KMS-11 (cell line): ENCODE measurements around the gene RAPSN.
A peak's percentile ranks its signal among the peaks of the same experiment; 100 is the strongest.

Experiments
- H2AFZ ChIP-seq: fragments of 200-600 bp; sonication (generic); 2 replicates; pipeline ENCODE4 v1.6.1; 2016; ENCODE audit warnings: antibody characterized with exemption, mixed run types, low read depth
- H3K27ac ChIP-seq: fragments of 200-600 bp; sonication (generic); 2 replicates; pipeline ENCODE4 v1.6.1; 2016; ENCODE audit warnings: mild to moderate bottlenecking, mixed run types
- H3K27me3 ChIP-seq: fragments of 200-600 bp; sonication (generic); 2 replicates; pipeline ENCODE4 v1.6.1; 2017; ENCODE audit warnings: mild to moderate bottlenecking, low read depth, mixed run types, moderate library complexity; ENCODE audit not compliant: insufficient read depth
- H3K36me3 ChIP-seq: fragments of 200-600 bp; sonication (generic); 2 replicates; pipeline ENCODE4 v1.6.1; 2017; ENCODE audit warnings: mild to moderate bottlenecking, mixed run types; ENCODE audit not compliant: insufficient read depth
- H3K4me1 ChIP-seq: fragments of 200-600 bp; sonication (generic); 2 replicates; pipeline ENCODE4 v1.6.1; 2016; ENCODE audit warnings: mild to moderate bottlenecking, low read depth, mixed run types; ENCODE audit not compliant: poor library complexity, severe bottlenecking
- H3K4me2 ChIP-seq: fragments of 200-600 bp; sonication (generic); 2 replicates; pipeline ENCODE4 v1.7.0; 2016; ENCODE audit warnings: mild to moderate bottlenecking, mixed run types
- H3K4me3 ChIP-seq: fragments of 200-600 bp; sonication (generic); IDR thresholded peaks from 2 replicates; pipeline ENCODE4 v1.6.1; 2017; ENCODE audit warnings: low read depth, low read length, mixed read lengths; ENCODE audit not compliant: insufficient read depth
- H3K79me2 ChIP-seq: fragments of 200-600 bp; sonication (generic); 2 replicates; pipeline ENCODE4 v1.6.1; 2016; ENCODE audit warnings: low read depth, mixed run types; ENCODE audit not compliant: insufficient read depth
- H3K9ac ChIP-seq: fragments of 200-600 bp; sonication (generic); 2 replicates; pipeline ENCODE4 v1.6.1; 2016; ENCODE audit warnings: mild to moderate bottlenecking, mixed run types
- H4K20me1 ChIP-seq: fragments of 200-600 bp; sonication (generic); 2 replicates; pipeline ENCODE4 v1.6.1; 2016; ENCODE audit warnings: mild to moderate bottlenecking, mixed run types; ENCODE audit not compliant: insufficient read depth
- TF ChIP-seq, protein P1 (sequence below): fragments of 200-600 bp; sonication (generic); conservative IDR thresholded peaks from 2 replicates; pipeline ENCODE4 v1.6.1; 2017; ENCODE audit warnings: low read depth, mild to moderate bottlenecking, antibody characterized with exemption, low read length, moderate library complexity, mixed read lengths

The RAPSN gene

DNA sequence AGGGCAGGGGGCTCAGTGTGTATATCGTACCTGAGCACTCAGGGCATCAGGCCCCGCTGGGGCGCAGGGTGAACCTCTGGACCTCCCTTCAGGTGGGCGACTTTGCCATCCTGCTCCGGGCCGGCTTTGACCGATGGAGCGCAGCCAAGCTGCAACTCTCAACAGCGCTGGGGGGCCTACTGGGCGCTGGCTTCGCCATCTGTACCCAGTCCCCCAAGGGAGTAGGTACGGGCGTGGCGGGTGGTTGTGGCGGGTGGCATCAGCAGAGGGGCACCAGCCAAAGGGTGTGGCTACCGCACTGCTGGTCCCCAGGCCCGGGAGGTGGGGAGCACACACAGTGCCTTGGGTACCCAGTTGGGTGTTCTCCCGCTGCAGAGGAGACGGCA lies 34.3 kb downstream of the RAPSN start:
- no peaks in the 10 kb centered on the region for H3K4me1 ChIP-seq
- no peaks in the 10 kb centered on the region for H3K27me3 ChIP-seq
- no peak overlapping the region for H2AFZ ChIP-seq
- no peaks in the 10 kb centered on the region for H3K36me3 ChIP-seq
- H3K4me3 ChIP-seq: no peak overlapping the region
- H4K20me1 ChIP-seq: no peaks in the 10 kb centered on the region
- no peak overlapping the region for H3K9ac ChIP-seq
- no peak overlapping the region for H3K4me2 ChIP-seq
- TF ChIP-seq, protein P1, sequence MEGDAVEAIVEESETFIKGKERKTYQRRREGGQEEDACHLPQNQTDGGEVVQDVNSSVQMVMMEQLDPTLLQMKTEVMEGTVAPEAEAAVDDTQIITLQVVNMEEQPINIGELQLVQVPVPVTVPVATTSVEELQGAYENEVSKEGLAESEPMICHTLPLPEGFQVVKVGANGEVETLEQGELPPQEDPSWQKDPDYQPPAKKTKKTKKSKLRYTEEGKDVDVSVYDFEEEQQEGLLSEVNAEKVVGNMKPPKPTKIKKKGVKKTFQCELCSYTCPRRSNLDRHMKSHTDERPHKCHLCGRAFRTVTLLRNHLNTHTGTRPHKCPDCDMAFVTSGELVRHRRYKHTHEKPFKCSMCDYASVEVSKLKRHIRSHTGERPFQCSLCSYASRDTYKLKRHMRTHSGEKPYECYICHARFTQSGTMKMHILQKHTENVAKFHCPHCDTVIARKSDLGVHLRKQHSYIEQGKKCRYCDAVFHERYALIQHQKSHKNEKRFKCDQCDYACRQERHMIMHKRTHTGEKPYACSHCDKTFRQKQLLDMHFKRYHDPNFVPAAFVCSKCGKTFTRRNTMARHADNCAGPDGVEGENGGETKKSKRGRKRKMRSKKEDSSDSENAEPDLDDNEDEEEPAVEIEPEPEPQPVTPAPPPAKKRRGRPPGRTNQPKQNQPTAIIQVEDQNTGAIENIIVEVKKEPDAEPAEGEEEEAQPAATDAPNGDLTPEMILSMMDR: no peak
- H3K79me2 ChIP-seq: no peaks in the 10 kb centered on the region
- no peak overlapping the region for H3K27ac ChIP-seq

DNA sequence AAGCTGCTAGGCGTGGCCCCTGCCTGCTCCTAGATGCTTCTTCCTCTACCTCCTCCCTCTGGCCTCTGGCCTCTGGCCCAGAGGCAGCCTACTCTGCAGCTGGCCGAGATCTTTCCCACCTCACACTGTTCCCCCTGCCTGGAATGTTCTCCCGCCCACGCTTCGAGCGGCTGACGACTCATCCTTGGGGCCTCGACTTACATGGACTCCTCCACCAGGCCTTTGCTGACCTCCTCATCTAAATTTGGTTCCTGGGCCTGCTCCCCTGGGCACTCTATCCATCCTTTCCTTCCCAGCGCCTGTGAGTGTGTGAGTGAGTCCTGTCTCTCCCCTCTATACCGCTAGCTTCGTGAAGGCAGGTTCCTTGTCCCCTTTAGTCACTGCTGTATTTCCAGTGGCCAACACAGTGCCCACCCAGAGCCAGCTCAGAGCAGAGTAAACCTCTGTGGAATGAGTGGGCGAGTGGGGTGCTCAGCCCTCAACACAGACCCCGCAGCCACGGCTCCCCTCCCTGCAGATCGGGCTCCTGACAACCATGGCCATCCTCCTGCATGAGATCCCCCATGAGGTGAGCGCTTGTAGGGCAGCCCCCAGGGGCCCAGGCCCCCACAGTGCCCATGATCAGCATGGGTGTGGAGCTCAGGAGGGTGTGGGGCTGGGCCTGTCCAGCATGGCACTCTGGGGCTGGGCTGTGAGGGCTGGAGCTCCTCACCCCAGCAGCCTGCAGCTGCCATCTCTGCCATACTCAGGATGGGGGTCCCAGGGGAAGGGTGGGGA lies 34.8 kb downstream of the RAPSN start:
- no peak overlapping the region for H2AFZ ChIP-seq
- no peaks in the 10 kb centered on the region for H3K79me2 ChIP-seq
- no peaks in the 10 kb centered on the region for H3K4me1 ChIP-seq
- H3K4me3 ChIP-seq: no peak overlapping the region
- H3K36me3 ChIP-seq: no peaks in the 10 kb centered on the region
- H3K27ac ChIP-seq: no peak overlapping the region
- TF ChIP-seq, protein P1: no peak
- no peaks in the 10 kb centered on the region for H3K27me3 ChIP-seq
- no peak overlapping the region for H3K4me2 ChIP-seq
- H3K9ac ChIP-seq: no peak overlapping the region
- no peaks in the 10 kb centered on the region for H4K20me1 ChIP-seq

DNA sequence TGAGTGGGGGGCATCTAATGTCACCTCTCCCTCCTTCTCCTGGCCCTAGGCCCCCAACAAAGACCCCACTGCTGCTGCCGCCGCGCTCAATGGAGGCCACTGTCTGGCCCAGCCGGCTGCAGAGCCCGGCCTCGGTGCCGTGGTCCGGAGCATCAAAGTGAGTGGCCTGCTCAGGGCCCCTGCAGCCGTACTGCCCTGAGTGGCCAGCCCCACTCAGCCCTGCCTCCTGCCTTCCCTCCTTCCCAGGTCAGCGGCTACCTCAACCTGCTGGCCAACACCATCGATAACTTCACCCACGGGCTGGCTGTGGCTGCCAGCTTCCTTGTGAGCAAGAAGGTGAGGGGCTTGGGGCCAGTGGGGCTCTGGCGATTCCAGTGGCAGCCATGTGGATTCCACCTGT lies 35.6 kb downstream of the RAPSN start:
- no peak overlapping the region for H2AFZ ChIP-seq
- no peak overlapping the region for H3K27ac ChIP-seq
- no peaks in the 10 kb centered on the region for H4K20me1 ChIP-seq
- no peaks in the 10 kb centered on the region for H3K4me1 ChIP-seq
- TF ChIP-seq, protein P1: no peak
- no peak overlapping the region for H3K4me3 ChIP-seq
- no peaks in the 10 kb centered on the region for H3K36me3 ChIP-seq
- H3K27me3 ChIP-seq: no peaks in the 10 kb centered on the region
- H3K9ac ChIP-seq: no peak overlapping the region
- no peak overlapping the region for H3K4me2 ChIP-seq
- H3K79me2 ChIP-seq: no peaks in the 10 kb centered on the region

DNA sequence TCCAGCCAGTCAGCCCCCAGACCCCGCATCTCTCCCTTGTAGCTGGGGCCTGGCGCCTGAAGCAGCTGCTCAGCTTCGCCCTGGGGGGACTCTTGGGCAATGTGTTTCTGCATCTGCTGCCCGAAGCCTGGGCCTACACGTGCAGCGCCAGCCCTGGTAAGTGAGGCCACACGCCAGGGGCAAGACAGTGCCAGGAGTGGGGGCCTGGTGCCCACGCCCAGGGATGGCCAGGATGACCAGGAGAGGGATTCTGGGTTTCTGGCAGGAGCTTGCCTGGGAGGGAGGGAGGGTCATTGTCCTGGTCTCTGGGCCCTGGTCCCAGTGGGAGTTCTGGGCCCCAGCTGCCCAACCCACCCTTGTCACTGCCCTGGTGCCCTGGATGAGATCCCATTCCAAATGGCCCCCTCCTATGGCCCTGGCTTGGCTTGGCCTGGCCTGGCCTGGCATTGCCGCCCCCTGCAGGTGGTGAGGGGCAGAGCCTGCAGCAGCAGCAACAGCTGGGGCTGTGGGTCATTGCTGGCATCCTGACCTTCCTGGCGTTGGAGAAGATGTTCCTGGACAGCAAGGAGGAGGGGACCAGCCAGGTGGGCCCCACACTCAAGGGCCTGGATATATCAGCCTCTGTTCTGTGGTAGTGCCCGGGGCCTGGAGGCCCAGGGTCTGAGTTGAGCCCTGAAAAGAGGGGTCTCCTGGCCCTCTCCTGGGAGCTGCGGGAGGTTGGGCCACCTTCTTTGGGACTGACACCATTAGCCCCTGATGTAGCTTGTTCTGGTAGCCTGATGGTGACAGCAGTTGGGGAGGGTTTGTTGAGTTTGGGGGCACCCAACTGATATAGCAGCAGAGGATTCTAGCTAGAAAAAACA lies 36.8 kb downstream of the RAPSN start:
- Histone ChIP-seq H4K20me1 (no peaks in the 10 kb centered on the region), H3K4me3 (no peak overlapping the region), H3K9ac (no peak overlapping the region), H3K36me3 (no peaks in the 10 kb centered on the region), H3K27ac (no peak overlapping the region), H3K4me2 (no peak overlapping the region), H2AFZ (no peak overlapping the region), H3K4me1 (no peaks in the 10 kb centered on the region), H3K27me3 (no peaks in the 10 kb centered on the region), H3K79me2 (no peaks in the 10 kb centered on the region)
- TF ChIP-seq, protein P1: peak; percentile 75
